ENCODE results near the gene CDT1. TPM values are rescaled to one million over a fixed set of nuclear protein-coding genes. Genes with fewer than 3 reads are reported as not detected.

CDT1 gene
- total RNA-seq, 1 experiment from 2014 or later: 43.0 TPM

GRCh38 chr16:88843256-88843655, 39.7 kb downstream of the CDT1 start:
- DNase-seq (no peak), ATAC-seq (no peak)
- H3K36me3 ChIP-seq (ENCODE audit: low read depth, low read length): no peaks in the 10 kb centered on the region
- H3K9me3 ChIP-seq (ENCODE audit: low read length): no peaks in the 10 kb centered on the region
- H3K4me3 ChIP-seq (ENCODE audit: low read length): no peak overlapping the region
- POLR2A ChIA-PET (ENCODE audit: unreplicated experiment): no interaction called here
- no peaks in the 10 kb centered on the region for H3K79me2 ChIP-seq (ENCODE audit: low read length)
- CTCF ChIA-PET: no interaction called here
- no TSS peak for BruUV-seq (replicated peaks)
- H4K20me1 ChIP-seq (ENCODE audit: low read length): no peaks in the 10 kb centered on the region
- no peaks in the 10 kb centered on the region for H3K27me3 ChIP-seq (ENCODE audit: low read length)
- no peak for TF ChIP-seq EZH2 (IDR thresholded peaks at IDR 0.05; ENCODE audit: low read length, unreplicated experiment)
- no peak for TF ChIP-seq CTCF (conservative IDR thresholded peaks at IDR 0.05; ENCODE audit: low read depth, low read length)
- no peak for TF ChIP-seq EZH2phosphoT487 (IDR thresholded peaks at IDR 0.05; ENCODE audit: borderline replicate concordance, low read length)
- H3K4me1 ChIP-seq (ENCODE audit: insufficient read depth, low read length): no peaks in the 10 kb centered on the region
- H2AFZ ChIP-seq (ENCODE audit: low read length): no peak overlapping the region
- no peaks in the 10 kb centered on the region for H3F3A ChIP-seq (ENCODE audit: low read length, unreplicated experiment)
- H3K9me2 ChIP-seq (replicated peaks; ENCODE audit: low read length): no peaks in the 10 kb centered on the region
- intact Hi-C loops (cut with micrococcal nuclease): no loop called here
- no peak overlapping the region for H3K4me2 ChIP-seq (ENCODE audit: low read length)
- no peak overlapping the region for H3K9ac ChIP-seq (ENCODE audit: low read length)
- no peak overlapping the region for H3K27ac ChIP-seq (ENCODE audit: low read length)

- POLR2A ChIA-PET (ENCODE audit: unreplicated experiment): no interaction called here
- ATAC-seq (no peak), DNase-seq (no peak)
- H2AFZ ChIP-seq (ENCODE audit: low read length): no peak overlapping the region
- no peaks in the 10 kb centered on the region for H3K9me3 ChIP-seq (ENCODE audit: low read length)
- no peaks in the 10 kb centered on the region for H3F3A ChIP-seq (ENCODE audit: low read length, unreplicated experiment)
- BruUV-seq (replicated peaks): no TSS peak
- H4K20me1 ChIP-seq (ENCODE audit: low read length): no peaks in the 10 kb centered on the region
- no peaks in the 10 kb centered on the region for H3K36me3 ChIP-seq (ENCODE audit: low read depth, low read length)
- H3K4me2 ChIP-seq (ENCODE audit: low read length): no peak overlapping the region
- H3K79me2 ChIP-seq (ENCODE audit: low read length): no peaks in the 10 kb centered on the region
- H3K9me2 ChIP-seq (replicated peaks; ENCODE audit: low read length): no peaks in the 10 kb centered on the region
- CTCF ChIA-PET: no interaction called here
- no peaks in the 10 kb centered on the region for H3K27me3 ChIP-seq (ENCODE audit: low read length)
- no peaks in the 10 kb centered on the region for H3K4me1 ChIP-seq (ENCODE audit: insufficient read depth, low read length)
- H3K9ac ChIP-seq (ENCODE audit: low read length): no peak overlapping the region
- no peak overlapping the region for H3K27ac ChIP-seq (ENCODE audit: low read length)
- intact Hi-C loops (cut with micrococcal nuclease): no loop called here
- no peak overlapping the region for H3K4me3 ChIP-seq (ENCODE audit: low read length)
- peak; percentile 19; the same call in 1 of the 2 replicates for TF ChIP-seq CTCF (conservative IDR thresholded peaks at IDR 0.05; ENCODE audit: low read depth, low read length)
- no peak for TF ChIP-seq EZH2 (IDR thresholded peaks at IDR 0.05; ENCODE audit: low read length, unreplicated experiment)
These were observed 40.9 kb downstream of the CDT1 start for GRCh38 chr16:88844419-88845036.

- H3K36me3 ChIP-seq (ENCODE audit: low read depth, low read length): no peaks in the 10 kb centered on the region
- no TSS peak for BruUV-seq (replicated peaks)
- H3K79me2 ChIP-seq (ENCODE audit: low read length): no peaks in the 10 kb centered on the region
- H3K9ac ChIP-seq (ENCODE audit: low read length): no peak overlapping the region
- TF ChIP-seq EZH2phosphoT487 (IDR thresholded peaks at IDR 0.05; ENCODE audit: borderline replicate concordance, low read length) (no peak), EZH2 (IDR thresholded peaks at IDR 0.05; ENCODE audit: low read length, unreplicated experiment) (no peak)
- ChIA-PET CTCF (no interaction called here), POLR2A (ENCODE audit: unreplicated experiment) (no interaction called here)
- no peaks in the 10 kb centered on the region for H3K27me3 ChIP-seq (ENCODE audit: low read length)
- no peak overlapping the region for H3K4me2 ChIP-seq (ENCODE audit: low read length)
- no peaks in the 10 kb centered on the region for H4K20me1 ChIP-seq (ENCODE audit: low read length)
- ATAC-seq (no peak), DNase-seq (no peak)
- H3K4me3 ChIP-seq (ENCODE audit: low read length): no peak overlapping the region
- no peaks in the 10 kb centered on the region for H3K4me1 ChIP-seq (ENCODE audit: insufficient read depth, low read length)
- intact Hi-C loops (cut with micrococcal nuclease): no loop called here
- H2AFZ ChIP-seq (ENCODE audit: low read length): no peak overlapping the region
- no peak overlapping the region for H3K27ac ChIP-seq (ENCODE audit: low read length)
- no peaks in the 10 kb centered on the region for H3K9me2 ChIP-seq (replicated peaks; ENCODE audit: low read length)
- no peaks in the 10 kb centered on the region for H3K9me3 ChIP-seq (ENCODE audit: low read length)
- H3F3A ChIP-seq (ENCODE audit: low read length, unreplicated experiment): no peaks in the 10 kb centered on the region
These were observed 42.5 kb downstream of the CDT1 start for GRCh38 chr16:88846088-88846487.

All from PC-3 (cell line).